Measurements from ENCODE around the gene LMO7.

Gene LMO7

GRCh38 chr13:75906315-75906714 lies 270.2 kb downstream of the LMO7 start:
- no peak for DNase-seq (ENCODE audit: low read depth, low spot score)
- Histone ChIP-seq H3K36me3 (ENCODE audit: insufficient read depth, low read length) (no peaks in the 10 kb centered on the region), H3K9ac (ENCODE audit: insufficient read length) (no peak overlapping the region), H3K9me3 (ENCODE audit: low read depth, low read length) (no peaks in the 10 kb centered on the region), H3K27ac (no peak overlapping the region), H3K4me3 (no peak overlapping the region)
- TF ChIP-seq EZH2 (IDR thresholded peaks at IDR 0.05) (no peak), FOXP2 (optimal IDR thresholded peaks at IDR 0.05; ENCODE audit: control extremely low read depth, extremely low read length, insufficient read depth) (no peak), POLR2AphosphoS5 (IDR thresholded peaks at IDR 0.05; ENCODE audit: borderline replicate concordance, low read depth, low read length) (no peak)

GRCh38 chr13:75907044-75907443 lies 270.9 kb downstream of the LMO7 start:
- H3K27ac ChIP-seq = no peak overlapping the region
- H3K4me3 ChIP-seq = no peak overlapping the region
- TF ChIP-seq EZH2 (IDR thresholded peaks at IDR 0.05) = no peak
- no peak for TF ChIP-seq FOXP2 (optimal IDR thresholded peaks at IDR 0.05; ENCODE audit: control extremely low read depth, extremely low read length, insufficient read depth)
- TF ChIP-seq POLR2AphosphoS5 (IDR thresholded peaks at IDR 0.05; ENCODE audit: borderline replicate concordance, low read depth, low read length) = no peak

GRCh38 chr13:75908141-75908540 lies 272.0 kb downstream of the LMO7 start:
- TF ChIP-seq POLR2AphosphoS5 (IDR thresholded peaks at IDR 0.05; ENCODE audit: borderline replicate concordance, low read depth, low read length) (no peak), FOXP2 (optimal IDR thresholded peaks at IDR 0.05; ENCODE audit: control extremely low read depth, extremely low read length, insufficient read depth) (no peak), EZH2 (IDR thresholded peaks at IDR 0.05) (no peak)
- no peak for DNase-seq (ENCODE audit: low read depth, low spot score)
- no peaks in the 10 kb centered on the region for H3K9me3 ChIP-seq (ENCODE audit: low read depth, low read length)
- H3K9ac ChIP-seq (ENCODE audit: insufficient read length) = no peak overlapping the region
- H3K27ac ChIP-seq = no peak overlapping the region
- no peak overlapping the region for H3K4me3 ChIP-seq
- no peaks in the 10 kb centered on the region for H3K36me3 ChIP-seq (ENCODE audit: insufficient read depth, low read length)

More at GRCh38 chr13:75907044-75907443, 270.9 kb downstream of the LMO7 start:
- no peaks in the 10 kb centered on the region for H3K36me3 ChIP-seq (ENCODE audit: insufficient read depth, low read length)
- H3K9me3 ChIP-seq (ENCODE audit: low read depth, low read length) = no peaks in the 10 kb centered on the region
- no peak overlapping the region for H3K9ac ChIP-seq (ENCODE audit: insufficient read length)
- no peak for DNase-seq (ENCODE audit: low read depth, low spot score)

Measured in SK-N-MC (cell line).